ENCODE results near the gene COL1A1. TPM values are rescaled to one million over a fixed set of nuclear protein-coding genes. Genes with fewer than 3 reads are reported as not detected.

COL1A1 gene
- total RNA-seq, 1 experiment from 2014 or later, result 0.03 TPM

GRCh38 chr17:50205963-50206505 lies 4.6 kb upstream of the COL1A1 start:
- in situ Hi-C loops (cut with HindIII; ENCODE audit: low pct_unique_long_range_greater_than_20kb, low sequenced_read_pairs), result no loop called here
- no peak for DNase-seq (ENCODE audit: low read depth, low spot score)

DNA sequence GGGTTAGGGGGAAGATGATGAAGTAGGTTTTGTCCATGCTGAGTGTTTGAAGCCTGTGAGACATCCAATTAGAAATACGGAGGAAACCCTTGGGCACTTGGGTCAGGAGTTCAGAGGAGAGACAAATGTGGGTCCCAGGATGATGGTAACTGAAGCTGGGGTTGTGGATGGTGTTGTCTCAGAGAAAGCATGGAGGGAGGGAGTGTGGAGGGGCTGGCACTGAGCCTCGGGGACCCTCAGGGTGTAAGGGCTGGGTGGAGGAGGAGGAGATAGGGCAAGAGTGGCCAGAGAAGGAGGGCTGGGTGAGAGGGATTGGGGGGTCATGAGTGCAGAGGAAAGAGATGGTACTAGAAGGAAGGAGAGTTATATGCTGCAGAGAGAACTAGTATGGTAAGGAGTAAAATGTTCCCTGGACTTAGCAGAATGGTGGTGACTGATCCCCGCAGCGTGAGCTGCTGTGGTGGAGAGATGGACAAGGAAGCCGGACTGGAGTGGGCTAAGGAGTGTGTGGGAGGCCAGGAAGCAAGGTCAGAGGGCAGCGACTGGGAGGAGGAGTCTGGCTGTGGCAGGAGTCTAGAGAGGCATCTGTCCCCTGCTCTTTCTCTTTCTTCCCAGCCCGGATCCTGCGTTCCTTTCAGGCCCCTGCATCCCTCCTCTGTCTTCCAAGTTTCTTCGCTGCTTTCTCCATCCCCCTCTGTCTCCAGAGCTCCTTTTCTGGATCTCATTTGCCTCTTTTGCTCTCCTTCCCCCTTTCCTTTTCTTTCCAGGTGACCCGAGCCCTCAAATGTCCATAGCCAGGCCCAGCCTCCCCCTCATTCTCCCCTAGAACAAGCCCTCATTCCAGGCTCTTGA lies 3.9 kb upstream of the COL1A1 start:
- in situ Hi-C loops (cut with HindIII; ENCODE audit: low pct_unique_long_range_greater_than_20kb, low sequenced_read_pairs), result no loop called here
- DNase-seq (ENCODE audit: low read depth, low spot score), result no peak

DNA sequence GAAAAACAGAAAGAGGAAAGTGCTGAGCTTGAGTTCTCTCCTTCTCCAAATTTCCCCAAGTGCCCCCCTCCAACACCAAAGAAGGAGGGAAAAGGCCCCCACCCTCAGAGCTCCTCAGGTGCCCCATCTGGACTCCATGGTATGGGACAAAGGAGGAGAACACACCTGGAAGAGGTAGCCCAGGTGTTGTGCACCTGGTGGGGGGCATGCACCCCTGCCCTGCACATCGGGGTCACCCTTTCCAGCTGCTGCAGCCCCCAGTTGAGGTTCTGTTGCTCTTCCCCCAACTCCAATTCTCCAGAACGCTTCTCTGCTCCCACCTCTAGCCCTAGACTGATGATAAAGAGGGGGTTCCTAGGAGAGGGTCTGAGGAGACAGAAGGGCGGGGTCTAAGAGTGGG lies 3.0 kb upstream of the COL1A1 start:
- DNase-seq (ENCODE audit: low read depth, low spot score), result no peak
- in situ Hi-C loops (cut with HindIII; ENCODE audit: low pct_unique_long_range_greater_than_20kb, low sequenced_read_pairs), result no loop called here

- in situ Hi-C loops (cut with HindIII; ENCODE audit: low pct_unique_long_range_greater_than_20kb, low sequenced_read_pairs), result no loop called here
- DNase-seq (ENCODE audit: low read depth, low spot score), result no peak
These were observed 2.3 kb upstream of the COL1A1 start for GRCh38 chr17:50203604-50204345.

DNA sequence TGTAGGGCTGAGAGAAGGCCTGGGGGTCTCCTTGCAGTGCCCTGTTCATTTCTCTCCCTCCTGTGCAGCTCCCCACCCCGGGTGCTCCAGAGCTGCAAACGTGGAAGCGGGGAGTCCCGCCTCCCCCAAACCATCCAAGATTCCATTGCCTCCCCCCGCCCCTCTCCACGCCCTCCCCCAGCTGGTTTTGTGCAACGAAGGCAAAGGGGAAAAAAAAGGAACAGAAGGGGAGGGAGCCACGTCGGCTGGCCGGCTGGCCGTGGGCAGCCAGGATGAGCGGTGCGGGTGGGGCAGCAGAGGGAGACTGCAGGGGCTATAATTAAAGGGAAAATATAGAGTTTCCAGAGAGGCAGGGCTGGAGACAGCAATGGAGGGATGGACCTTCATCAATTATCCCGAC lies 1.7 kb upstream of the COL1A1 start:
- in situ Hi-C loops (cut with HindIII; ENCODE audit: low pct_unique_long_range_greater_than_20kb, low sequenced_read_pairs), result no loop called here
- no peak for DNase-seq (ENCODE audit: low read depth, low spot score)

DNA sequence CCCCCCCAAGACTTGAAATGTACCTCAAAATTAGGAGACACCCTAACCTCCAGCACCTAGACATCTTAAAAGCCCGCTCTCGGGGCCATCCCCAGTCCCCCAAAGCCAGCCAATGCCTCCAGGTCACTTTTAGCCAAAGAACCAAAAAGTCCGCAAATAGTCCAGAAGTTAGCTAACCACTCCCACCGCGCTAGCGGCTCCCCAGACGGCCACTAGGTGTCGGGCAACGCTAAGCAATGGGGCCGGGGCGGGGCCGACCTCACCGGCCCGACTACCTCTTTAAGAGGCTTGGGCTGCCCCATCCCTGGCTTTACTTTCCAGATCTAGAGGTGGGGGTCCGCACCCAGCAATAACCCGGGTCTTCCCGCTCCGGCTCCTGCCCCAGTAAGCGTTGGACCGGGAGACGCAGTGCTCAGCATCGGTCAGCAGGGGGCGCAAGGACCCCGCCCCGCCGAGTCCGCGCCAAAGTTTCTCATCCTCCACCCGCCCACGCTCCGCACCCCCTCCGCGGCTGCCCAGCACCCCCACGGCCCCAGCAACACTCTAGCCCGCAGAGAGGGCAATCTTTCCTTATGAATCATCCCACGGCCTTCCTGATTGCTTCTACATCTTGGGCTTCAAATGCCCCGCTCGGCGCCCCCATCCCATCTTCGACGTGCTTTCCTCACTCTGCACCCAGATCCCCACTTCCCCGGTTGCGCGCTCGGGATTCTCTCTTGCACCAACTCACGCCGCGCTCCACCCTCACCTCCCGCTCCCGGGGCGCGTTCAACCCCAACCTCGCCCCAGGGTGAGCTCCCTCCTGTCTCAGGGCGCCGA lies 765 bp downstream of the COL1A1 start:
- peak; percentile 79 for DNase-seq (ENCODE audit: low read depth, low spot score)
- in situ Hi-C loops (cut with HindIII; ENCODE audit: low pct_unique_long_range_greater_than_20kb, low sequenced_read_pairs), result no loop called here

DNA sequence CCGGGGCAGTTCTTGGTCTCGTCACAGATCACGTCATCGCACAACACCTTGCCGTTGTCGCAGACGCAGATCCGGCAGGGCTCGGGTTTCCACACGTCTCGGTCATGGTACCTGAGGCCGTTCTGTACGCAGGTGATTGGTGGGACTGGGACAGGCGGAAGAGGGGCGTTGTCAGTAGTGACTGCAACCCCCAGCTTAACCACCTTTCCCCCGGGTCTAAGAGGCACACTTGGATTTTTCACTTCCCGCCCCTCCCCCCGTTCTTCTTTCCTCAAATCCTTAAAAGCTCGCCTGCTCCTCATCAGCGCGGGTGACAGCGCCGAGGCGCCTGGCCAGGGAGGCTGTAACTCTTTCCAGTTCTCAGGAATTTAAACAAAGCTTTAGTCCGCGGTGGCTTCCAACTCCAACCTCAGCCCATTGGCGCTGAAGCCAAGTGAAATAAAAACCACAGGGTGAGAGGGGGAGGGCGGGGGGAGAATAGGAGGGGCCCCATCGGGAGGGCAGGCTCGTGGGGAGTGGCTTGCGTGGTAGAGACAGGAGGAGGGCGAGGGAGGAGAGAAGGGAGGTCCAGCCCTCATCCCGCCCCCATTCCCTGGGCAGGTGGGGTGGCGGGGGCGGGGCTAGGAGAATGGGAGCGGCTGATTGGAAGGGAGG lies 1.5 kb downstream of the COL1A1 start:
- in situ Hi-C loops (cut with HindIII; ENCODE audit: low pct_unique_long_range_greater_than_20kb, low sequenced_read_pairs), result no loop called here
- peak; percentile 86 for DNase-seq (ENCODE audit: low read depth, low spot score)

GRCh38 chr17:50199211-50199802 lies 2.1 kb downstream of the COL1A1 start:
- no peak for DNase-seq (ENCODE audit: low read depth, low spot score)
- in situ Hi-C loops (cut with HindIII; ENCODE audit: low pct_unique_long_range_greater_than_20kb, low sequenced_read_pairs), result no loop called here

- peak; percentile 86 for DNase-seq (ENCODE audit: low read depth, low spot score)
- in situ Hi-C loops (cut with HindIII; ENCODE audit: low pct_unique_long_range_greater_than_20kb, low sequenced_read_pairs), result no loop called here
These were observed 3.3 kb downstream of the COL1A1 start for GRCh38 chr17:50198026-50198669.

DNA sequence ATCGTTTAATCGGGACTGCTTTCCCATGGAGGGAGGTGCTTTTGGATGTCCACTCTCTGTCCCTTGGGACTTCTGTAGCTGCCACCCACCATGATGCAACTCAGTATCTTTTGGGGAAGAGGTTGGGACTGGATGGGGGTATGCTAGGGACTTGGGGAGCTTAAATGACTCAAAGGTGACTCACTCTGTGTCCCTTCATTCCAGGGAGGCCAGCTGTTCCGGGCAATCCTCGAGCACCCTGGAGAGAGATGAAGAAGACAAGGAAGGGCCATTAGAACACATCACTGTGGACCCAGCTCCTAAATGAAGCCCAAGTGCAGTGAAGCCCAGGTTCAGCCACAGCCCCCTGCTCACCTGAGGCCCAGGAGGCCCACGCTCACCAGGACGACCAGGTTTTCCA lies 4.6 kb downstream of the COL1A1 start:
- no peak for DNase-seq (ENCODE audit: low read depth, low spot score)
- in situ Hi-C loops (cut with HindIII; ENCODE audit: low pct_unique_long_range_greater_than_20kb, low sequenced_read_pairs), result no loop called here

DNA sequence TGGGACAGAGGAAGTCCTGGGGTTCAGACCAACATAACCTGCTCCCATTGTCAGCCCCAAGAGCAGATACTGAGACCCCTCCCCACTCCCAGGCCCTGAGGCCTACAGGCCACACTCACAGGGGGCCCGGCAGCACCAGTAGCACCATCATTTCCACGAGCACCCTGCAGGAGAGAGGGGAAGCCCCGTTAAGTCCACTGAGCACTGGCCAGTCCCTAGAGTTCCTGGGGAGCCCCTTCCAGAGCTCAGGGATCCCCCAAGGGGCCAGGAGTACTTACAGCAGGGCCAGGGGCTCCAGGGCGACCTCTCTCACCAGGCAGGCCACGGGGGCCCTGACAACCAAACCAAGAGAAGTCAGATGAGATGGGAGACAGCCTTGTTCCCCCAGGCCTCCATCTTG lies 5.4 kb downstream of the COL1A1 start:
- DNase-seq (ENCODE audit: low read depth, low spot score), result no peak
- in situ Hi-C loops (cut with HindIII; ENCODE audit: low pct_unique_long_range_greater_than_20kb, low sequenced_read_pairs), result no loop called here

GRCh38 chr17:50194934-50195865 lies 6.2 kb downstream of the COL1A1 start:
- in situ Hi-C loops (cut with HindIII; ENCODE audit: low pct_unique_long_range_greater_than_20kb, low sequenced_read_pairs), result no loop called here
- DNase-seq (ENCODE audit: low read depth, low spot score), result peak; percentile 33

DNA sequence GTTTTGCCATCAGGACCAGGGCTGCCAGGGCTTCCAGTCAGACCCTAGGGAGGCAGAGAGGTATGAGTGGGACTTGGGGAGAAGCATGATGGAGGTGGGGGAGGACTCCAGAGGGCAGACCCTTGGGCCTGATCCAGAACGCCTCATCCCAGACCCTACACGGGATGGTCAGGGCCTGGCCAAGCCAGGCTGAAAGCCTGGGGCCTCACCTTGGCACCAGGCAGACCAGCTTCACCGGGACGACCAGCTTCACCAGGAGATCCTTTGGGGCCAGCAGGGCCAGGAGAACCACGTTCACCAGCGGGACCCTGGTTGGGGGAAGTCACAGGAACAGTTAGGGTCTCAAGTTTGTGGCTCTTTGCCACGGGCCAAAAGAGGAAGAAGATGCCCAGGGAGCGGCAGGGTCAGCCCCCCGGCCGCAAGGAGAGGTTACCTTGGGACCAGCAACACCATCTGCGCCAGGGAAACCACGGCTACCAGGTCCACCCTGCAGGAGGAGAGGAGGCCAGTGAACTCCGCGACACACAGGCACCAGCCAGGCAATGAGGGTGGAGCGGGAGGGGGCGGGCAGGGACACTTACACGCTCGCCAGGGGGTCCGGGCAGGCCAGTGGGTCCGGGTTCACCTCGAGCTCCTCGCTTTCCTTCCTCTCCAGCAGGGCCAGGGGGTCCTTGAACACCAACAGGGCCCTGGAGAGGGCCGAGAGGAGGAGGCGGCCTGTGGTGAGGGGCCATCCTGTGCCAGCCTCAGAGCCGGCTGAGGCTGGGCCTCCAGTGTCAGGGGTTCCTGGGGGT lies 7.1 kb downstream of the COL1A1 start:
- in situ Hi-C loops (cut with HindIII; ENCODE audit: low pct_unique_long_range_greater_than_20kb, low sequenced_read_pairs), result no loop called here
- DNase-seq (ENCODE audit: low read depth, low spot score), result no peak

DNA sequence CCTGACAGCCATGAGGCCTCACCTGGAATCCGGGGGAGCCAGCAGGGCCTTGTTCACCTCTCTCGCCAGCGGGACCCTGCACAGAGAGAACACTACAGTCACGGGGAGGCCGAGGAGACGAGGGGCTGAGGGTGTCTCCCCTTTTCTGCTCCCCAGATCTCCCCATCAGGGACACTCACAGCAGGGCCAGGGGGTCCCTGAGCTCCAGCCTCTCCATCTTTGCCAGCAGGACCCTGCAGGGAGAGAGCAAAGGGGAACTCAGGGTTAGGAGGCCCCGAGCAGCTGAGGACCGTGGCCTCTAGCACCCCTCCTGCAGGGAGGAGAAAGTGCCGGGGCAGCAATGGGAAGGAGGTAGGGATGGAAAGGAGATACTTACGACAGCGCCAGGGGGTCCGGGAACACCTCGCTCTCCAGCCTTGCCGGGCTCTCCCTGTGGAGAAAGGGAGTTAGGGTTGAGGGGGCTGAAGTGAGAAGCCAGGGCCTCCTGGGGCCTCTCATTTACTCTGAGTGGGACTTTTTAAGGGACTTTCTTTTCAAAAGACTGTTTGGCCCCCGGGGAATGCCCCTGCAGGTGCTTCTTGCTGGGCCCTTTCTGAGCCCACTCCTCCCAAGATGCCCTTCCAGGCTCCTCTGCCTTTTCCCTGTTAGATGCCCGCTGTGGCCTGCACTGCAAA lies 8.7 kb downstream of the COL1A1 start:
- in situ Hi-C loops (cut with HindIII; ENCODE audit: low pct_unique_long_range_greater_than_20kb, low sequenced_read_pairs), result no loop called here
- DNase-seq (ENCODE audit: low read depth, low spot score), result no peak

Measured in SK-MEL-5 (cell line).